ENCODE measurements around the gene HSPA6. TPM values are rescaled to one million over a fixed set of nuclear protein-coding genes. Genes with fewer than 3 reads are reported as not detected.

HSPA6 gene
- total RNA-seq, 1 donor from 2014 or later, result 0.68 TPM

DNA sequence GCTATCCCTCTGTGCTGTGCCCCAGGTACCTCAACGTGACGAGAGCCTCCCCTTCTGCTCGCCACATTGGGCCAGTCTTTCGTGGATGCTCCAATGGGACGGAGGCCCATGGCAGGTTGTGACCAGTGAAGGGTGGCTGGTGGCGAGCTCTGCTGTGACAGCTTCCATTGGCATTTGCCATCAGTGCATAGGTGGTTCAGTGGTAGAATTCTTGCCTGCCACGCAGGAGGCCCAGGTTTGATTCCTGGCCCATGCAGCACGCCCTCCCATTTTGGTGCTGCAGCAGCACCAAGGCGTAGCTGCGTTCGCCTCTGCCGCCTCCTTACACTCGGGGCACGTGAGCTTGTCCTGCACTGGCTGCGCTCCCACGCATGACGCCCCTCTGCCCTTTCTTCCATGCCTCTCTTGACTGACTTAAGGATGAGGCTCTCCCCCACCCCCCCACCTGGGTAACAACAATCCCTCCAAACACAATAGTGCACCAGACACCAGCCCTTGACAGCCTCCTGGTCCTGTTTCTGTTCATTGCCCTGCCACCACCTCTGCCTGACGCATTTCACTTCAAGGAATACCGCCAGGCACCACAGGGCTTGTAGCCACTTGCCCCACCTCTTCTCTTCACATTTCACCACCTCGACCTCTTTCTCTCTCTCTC lies 43.8 kb upstream of the HSPA6 start:
- H3K9ac ChIP-seq (ENCODE audit: low read length), result no peak overlapping the region
- no peaks in the 10 kb centered on the region for H4K20me1 ChIP-seq (ENCODE audit: insufficient read depth, low read length)
- H3K27ac Mint-ChIP-seq (ENCODE audit: unreplicated experiment), result no peak overlapping the region
- no peaks in the 10 kb centered on the region for H3K79me2 ChIP-seq (ENCODE audit: insufficient read depth, low read length)
- H3K27ac ChIP-seq (ENCODE audit: low read depth, low read length), result no peak overlapping the region
- peaks cover 16% of the 10 kb centered on the region for H3K9me3 Mint-ChIP-seq (ENCODE audit: unreplicated experiment)
- DNase-seq (ENCODE audit: low read depth), result no peak
- H3K36me3 Mint-ChIP-seq (ENCODE audit: low read depth, unreplicated experiment), result peaks cover 3% of the 10 kb centered on the region
- no peak overlapping the region for H3K4me3 ChIP-seq (ENCODE audit: insufficient read depth, low read depth, low read length)
- FAIRE-seq, result no peak
- H3K4me1 Mint-ChIP-seq (ENCODE audit: low read depth, unreplicated experiment), result no peaks in the 10 kb centered on the region
- no peak overlapping the region for H3K4me2 ChIP-seq (ENCODE audit: low read length)
- H3K4me3 Mint-ChIP-seq (ENCODE audit: unreplicated experiment), result no peak overlapping the region
- no peaks in the 10 kb centered on the region for H3K36me3 ChIP-seq (ENCODE audit: insufficient read depth, low read length)
- H3K9me3 ChIP-seq (ENCODE audit: insufficient read depth, low read depth, low read length), result no peaks in the 10 kb centered on the region
- no peaks in the 10 kb centered on the region for H3K4me1 ChIP-seq (ENCODE audit: insufficient read depth, low read length)
- H3K27me3 Mint-ChIP-seq (ENCODE audit: low read depth, unreplicated experiment), result peaks cover 20% of the 10 kb centered on the region
- TF ChIP-seq, protein P1, sequence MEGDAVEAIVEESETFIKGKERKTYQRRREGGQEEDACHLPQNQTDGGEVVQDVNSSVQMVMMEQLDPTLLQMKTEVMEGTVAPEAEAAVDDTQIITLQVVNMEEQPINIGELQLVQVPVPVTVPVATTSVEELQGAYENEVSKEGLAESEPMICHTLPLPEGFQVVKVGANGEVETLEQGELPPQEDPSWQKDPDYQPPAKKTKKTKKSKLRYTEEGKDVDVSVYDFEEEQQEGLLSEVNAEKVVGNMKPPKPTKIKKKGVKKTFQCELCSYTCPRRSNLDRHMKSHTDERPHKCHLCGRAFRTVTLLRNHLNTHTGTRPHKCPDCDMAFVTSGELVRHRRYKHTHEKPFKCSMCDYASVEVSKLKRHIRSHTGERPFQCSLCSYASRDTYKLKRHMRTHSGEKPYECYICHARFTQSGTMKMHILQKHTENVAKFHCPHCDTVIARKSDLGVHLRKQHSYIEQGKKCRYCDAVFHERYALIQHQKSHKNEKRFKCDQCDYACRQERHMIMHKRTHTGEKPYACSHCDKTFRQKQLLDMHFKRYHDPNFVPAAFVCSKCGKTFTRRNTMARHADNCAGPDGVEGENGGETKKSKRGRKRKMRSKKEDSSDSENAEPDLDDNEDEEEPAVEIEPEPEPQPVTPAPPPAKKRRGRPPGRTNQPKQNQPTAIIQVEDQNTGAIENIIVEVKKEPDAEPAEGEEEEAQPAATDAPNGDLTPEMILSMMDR (IDR thresholded peaks at IDR 0.05; ENCODE audit: insufficient read depth, low read depth, low read length), result no peak
- no peak for TF ChIP-seq EZH2 (IDR thresholded peaks at IDR 0.05; ENCODE audit: insufficient read depth, low read length)
- H2AFZ ChIP-seq (ENCODE audit: low read depth, low read length), result no peak overlapping the region
- peaks cover 7% of the 10 kb centered on the region for H3K27me3 ChIP-seq (ENCODE audit: insufficient read depth, low read length)

DNA sequence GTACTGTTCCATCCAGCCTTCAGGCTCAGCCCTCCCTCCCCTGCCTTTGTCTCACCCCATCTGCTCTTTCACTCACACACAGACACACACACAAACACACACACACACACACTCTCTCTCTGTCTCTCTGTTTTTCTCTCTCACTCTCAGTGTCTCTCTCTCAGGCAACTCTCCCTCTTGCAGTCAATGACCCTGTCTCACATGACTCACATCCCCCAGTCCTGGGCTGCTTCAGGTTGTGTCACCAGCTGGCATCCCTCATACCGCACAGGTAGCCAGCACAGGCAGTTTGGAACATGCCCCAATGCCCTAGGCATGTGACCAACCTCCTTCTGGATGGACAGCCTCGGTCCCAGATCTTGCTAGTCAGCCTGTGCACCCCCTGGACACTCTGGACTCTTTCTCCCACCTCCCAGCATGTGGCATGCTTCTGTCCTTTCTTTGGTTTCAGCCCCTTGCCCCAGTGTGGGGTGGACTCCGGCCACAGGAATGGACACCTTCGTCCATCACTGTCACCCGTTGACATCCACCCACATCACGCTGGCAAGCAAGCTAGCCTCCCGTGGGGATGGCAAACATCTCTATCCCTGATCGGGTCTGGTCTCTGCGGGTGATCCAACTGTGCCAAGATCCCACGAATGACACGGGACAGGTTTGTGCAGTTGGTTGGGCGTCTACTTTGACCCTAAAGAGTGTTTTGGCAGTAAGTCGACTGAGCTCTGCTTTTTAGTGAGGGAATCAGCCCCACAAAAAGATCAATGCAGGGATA lies 42.5 kb upstream of the HSPA6 start:
- DNase-seq (ENCODE audit: low read depth) (no peak), FAIRE-seq (no peak)
- Histone ChIP-seq H3K27me3 (ENCODE audit: insufficient read depth, low read length) (peaks cover 7% of the 10 kb centered on the region), H3K9ac (ENCODE audit: low read length) (no peak overlapping the region), H3K4me3 (ENCODE audit: insufficient read depth, low read depth, low read length) (no peak overlapping the region), H4K20me1 (ENCODE audit: insufficient read depth, low read length) (no peaks in the 10 kb centered on the region), H3K4me1 (ENCODE audit: insufficient read depth, low read length) (no peaks in the 10 kb centered on the region), H3K9me3 (ENCODE audit: insufficient read depth, low read depth, low read length) (no peaks in the 10 kb centered on the region), H2AFZ (ENCODE audit: low read depth, low read length) (no peak overlapping the region), H3K36me3 (ENCODE audit: insufficient read depth, low read length) (no peaks in the 10 kb centered on the region), H3K4me2 (ENCODE audit: low read length) (no peak overlapping the region), H3K79me2 (ENCODE audit: insufficient read depth, low read length) (no peaks in the 10 kb centered on the region), H3K27ac (ENCODE audit: low read depth, low read length) (no peak overlapping the region)
- Mint-ChIP-seq H3K4me3 (ENCODE audit: unreplicated experiment) (no peak overlapping the region), H3K27me3 (ENCODE audit: low read depth, unreplicated experiment) (peaks cover 19% of the 10 kb centered on the region), H3K9me3 (ENCODE audit: unreplicated experiment) (peaks cover 16% of the 10 kb centered on the region), H3K36me3 (ENCODE audit: low read depth, unreplicated experiment) (peaks cover 3% of the 10 kb centered on the region), H3K4me1 (ENCODE audit: low read depth, unreplicated experiment) (no peaks in the 10 kb centered on the region), H3K27ac (ENCODE audit: unreplicated experiment) (no peak overlapping the region)
- no peak for TF ChIP-seq EZH2 (IDR thresholded peaks at IDR 0.05; ENCODE audit: insufficient read depth, low read length)
- TF ChIP-seq, protein P1 (IDR thresholded peaks at IDR 0.05; ENCODE audit: insufficient read depth, low read depth, low read length), result no peak

DNA sequence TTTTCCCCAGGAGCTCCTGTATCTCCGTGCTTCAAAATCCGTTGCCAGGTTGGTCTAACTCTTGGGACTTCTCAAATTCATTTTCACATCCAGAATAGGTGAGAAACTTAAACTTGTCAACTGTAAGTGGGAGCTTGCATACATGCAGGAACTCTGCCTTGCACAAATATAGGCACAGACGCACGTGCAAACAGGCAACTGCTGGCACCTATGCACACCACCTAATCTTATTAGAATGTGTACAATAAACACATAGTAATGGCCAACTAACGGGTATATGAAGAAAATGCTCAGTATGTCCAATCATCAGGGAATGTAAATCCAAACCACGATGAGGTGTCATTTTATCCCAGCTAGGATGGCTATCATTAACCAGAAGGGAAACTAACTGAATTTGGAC lies 41.7 kb upstream of the HSPA6 start:
- no peak overlapping the region for H3K4me3 Mint-ChIP-seq (ENCODE audit: unreplicated experiment)
- Histone ChIP-seq H3K4me1 (ENCODE audit: insufficient read depth, low read length) (no peaks in the 10 kb centered on the region), H4K20me1 (ENCODE audit: insufficient read depth, low read length) (no peaks in the 10 kb centered on the region), H2AFZ (ENCODE audit: low read depth, low read length) (no peak overlapping the region), H3K4me2 (ENCODE audit: low read length) (no peak overlapping the region), H3K36me3 (ENCODE audit: insufficient read depth, low read length) (no peaks in the 10 kb centered on the region), H3K27ac (ENCODE audit: low read depth, low read length) (no peak overlapping the region), H3K9me3 (ENCODE audit: insufficient read depth, low read depth, low read length) (no peaks in the 10 kb centered on the region), H3K27me3 (ENCODE audit: insufficient read depth, low read length) (peaks cover 7% of the 10 kb centered on the region), H3K79me2 (ENCODE audit: insufficient read depth, low read length) (no peaks in the 10 kb centered on the region), H3K4me3 (ENCODE audit: insufficient read depth, low read depth, low read length) (no peak overlapping the region), H3K9ac (ENCODE audit: low read length) (no peak overlapping the region)
- peaks cover 14% of the 10 kb centered on the region for H3K27me3 Mint-ChIP-seq (ENCODE audit: low read depth, unreplicated experiment)
- H3K9me3 Mint-ChIP-seq (ENCODE audit: unreplicated experiment), result peaks cover 13% of the 10 kb centered on the region
- FAIRE-seq, result no peak
- no peak overlapping the region for H3K27ac Mint-ChIP-seq (ENCODE audit: unreplicated experiment)
- DNase-seq (ENCODE audit: low read depth), result no peak
- TF ChIP-seq, protein P1 (IDR thresholded peaks at IDR 0.05; ENCODE audit: insufficient read depth, low read depth, low read length), result no peak
- TF ChIP-seq EZH2 (IDR thresholded peaks at IDR 0.05; ENCODE audit: insufficient read depth, low read length), result no peak
- no peaks in the 10 kb centered on the region for H3K4me1 Mint-ChIP-seq (ENCODE audit: low read depth, unreplicated experiment)
- H3K36me3 Mint-ChIP-seq (ENCODE audit: low read depth, unreplicated experiment), result peaks cover 3% of the 10 kb centered on the region

Measured in astrocyte (in vitro differentiated cells and primary cell).